GM21529 (cell line): ENCODE results near the gene SPATA24.
A peak's percentile ranks its signal among the peaks of the same experiment; 100 is the strongest.
"Not testable (repeated sequence)": the region's sequence is repeated elsewhere in the genome, so short reads cannot be mapped to it uniquely, and the experiment has no call there.

Experiments
- ATAC-seq: cut with Tn5 transposase; IDR thresholded peaks from one replicate; pipeline ENCODE4 v1.9.1; 2021; ENCODE audit not compliant: unreplicated experiment

SPATA24 gene

DNA sequence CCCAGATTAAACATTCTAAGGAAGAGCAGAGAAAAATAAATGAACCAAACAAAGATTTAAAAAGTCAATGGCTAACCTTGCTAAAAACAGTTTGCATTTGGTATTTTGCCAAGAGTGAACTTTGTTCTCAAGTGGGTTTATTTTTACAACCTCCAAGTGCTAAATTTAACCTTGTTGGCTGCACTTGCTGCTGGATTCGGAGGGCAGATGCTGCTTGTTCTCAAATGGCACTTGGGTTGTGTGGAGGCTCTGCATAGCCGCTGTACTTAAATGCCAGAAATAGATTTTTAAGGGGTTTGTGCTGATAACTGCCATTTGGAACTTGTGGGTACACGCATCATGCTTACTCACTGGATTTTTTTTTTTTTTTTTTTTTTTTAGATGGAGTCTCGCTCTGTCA, 13.3 kb upstream of the SPATA24 start:
- no peak for ATAC-seq

- no peak for ATAC-seq
Measured at GRCh38 chr5:139416651-139417050, 12.8 kb upstream of the SPATA24 start.

GRCh38 chr5:139415869-139416268, 12.0 kb upstream of the SPATA24 start:
- ATAC-seq = no peak

GRCh38 chr5:139415221-139415861, 11.5 kb upstream of the SPATA24 start:
- no peak for ATAC-seq

- ATAC-seq = no peak
Measured at GRCh38 chr5:139414581-139415130, 10.8 kb upstream of the SPATA24 start.

DNA sequence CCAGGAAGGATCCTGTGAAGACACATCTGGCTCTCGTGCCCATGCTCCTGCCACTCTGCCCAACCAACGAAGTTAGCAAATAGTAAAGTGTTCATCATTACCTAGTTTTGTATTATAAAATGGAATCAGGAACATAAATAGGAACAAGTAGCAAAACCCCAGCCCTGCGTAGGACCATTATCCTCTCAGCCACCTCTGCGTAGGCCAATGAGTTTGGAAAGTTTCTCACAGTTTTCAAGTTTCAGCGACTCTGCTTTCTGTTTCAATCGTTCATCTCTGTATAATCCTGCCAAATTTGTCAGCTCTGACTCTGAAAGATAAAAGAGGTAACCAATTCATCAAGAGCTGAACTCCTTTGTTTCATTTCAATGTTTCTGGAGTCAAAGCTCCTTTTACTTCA, 10.1 kb upstream of the SPATA24 start:
- ATAC-seq = no peak

GRCh38 chr5:139413153-139413552, 9.3 kb upstream of the SPATA24 start:
- no peak for ATAC-seq

- no peak for ATAC-seq
Measured at GRCh38 chr5:139410993-139411828, 7.3 kb upstream of the SPATA24 start.

DNA sequence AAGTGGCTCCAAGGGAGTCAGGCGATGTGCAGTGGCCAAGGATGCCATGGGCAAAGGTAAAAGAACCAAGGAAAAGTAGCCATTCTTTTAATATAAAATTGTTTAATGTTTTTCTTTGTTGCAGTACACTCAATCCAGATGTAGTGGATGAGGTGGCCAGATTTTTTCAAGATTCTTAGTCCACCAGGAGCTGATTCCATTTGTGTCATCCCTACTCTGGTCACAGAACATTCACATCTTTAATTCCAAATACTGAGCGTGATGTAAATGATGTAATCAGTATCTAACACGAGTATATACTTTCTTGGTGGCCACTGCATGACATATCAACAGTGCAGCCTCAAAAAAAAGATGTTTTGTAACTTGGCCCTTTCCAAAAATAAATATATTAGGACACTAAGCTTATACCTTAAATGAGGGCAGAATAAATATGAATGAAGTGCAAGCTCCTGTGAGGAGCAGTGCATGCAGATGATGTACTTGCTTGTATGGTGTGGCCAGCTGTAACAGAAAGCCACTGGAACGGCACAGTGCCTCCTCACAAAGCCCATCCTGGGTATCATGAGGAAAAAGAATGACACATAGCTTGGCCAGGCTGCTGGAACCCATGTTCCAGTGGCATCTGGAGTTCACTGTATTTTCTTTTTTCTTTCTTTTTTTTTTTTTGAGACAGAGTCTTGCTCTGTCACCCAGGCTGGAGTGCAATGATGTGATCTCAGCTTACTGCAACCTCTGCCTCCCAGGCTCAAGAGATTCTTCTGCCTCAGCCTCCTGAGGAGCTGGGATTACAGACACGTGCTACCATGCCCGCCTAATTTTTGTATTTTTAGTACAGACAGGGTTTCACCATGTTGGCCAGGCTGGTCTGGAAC, 6.5 kb upstream of the SPATA24 start:
- ATAC-seq = no peak

GRCh38 chr5:139409116-139409515, 5.2 kb upstream of the SPATA24 start:
- ATAC-seq = not testable (repeated sequence)

GRCh38 chr5:139408191-139408590, 4.3 kb upstream of the SPATA24 start:
- no peak for ATAC-seq

- ATAC-seq = no peak
Measured at GRCh38 chr5:139407517-139407916, 3.6 kb upstream of the SPATA24 start.

DNA sequence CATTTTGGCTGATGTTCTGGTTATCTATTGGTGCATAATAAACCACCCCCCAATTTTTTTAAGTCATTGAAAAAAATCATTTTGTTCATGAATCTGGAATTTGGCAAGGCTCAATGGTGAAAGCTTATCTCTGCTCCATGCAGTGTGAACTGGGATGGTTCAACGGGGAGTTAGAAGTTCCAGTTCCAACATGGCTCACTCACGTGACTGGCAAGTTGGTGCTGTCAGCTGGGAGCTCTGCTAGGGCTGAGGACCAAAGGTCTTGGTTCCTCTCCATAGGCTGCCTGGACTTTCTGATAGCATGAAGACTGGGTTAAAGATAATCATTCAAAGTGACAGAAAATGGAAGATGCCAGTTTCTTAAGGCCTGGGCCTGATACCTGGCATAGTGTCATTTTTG, 3.1 kb upstream of the SPATA24 start:
- no peak for ATAC-seq

DNA sequence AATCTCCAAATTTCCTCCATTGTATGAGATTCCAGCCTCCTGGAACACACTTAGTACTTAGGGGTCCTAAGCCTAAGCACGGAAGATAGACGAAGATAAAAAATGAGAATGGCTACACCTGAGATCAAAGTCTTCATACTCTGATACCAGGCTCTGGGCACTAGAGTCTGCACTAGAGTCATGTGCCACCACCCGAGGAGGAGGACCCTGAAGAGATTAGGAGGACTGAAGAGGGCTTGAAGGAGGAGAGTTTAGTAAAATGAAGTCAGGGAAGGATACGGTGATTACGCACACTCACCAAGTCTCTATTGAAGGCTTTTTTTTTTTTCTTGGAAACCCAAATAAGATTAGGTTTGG, 573 bp upstream of the SPATA24 start:
- no peak for ATAC-seq

- ATAC-seq = no peak
Measured at GRCh38 chr5:139403418-139403786, 487 bp downstream of the SPATA24 start.

GRCh38 chr5:139402561-139403158, 1.2 kb downstream of the SPATA24 start:
- ATAC-seq = no peak

DNA sequence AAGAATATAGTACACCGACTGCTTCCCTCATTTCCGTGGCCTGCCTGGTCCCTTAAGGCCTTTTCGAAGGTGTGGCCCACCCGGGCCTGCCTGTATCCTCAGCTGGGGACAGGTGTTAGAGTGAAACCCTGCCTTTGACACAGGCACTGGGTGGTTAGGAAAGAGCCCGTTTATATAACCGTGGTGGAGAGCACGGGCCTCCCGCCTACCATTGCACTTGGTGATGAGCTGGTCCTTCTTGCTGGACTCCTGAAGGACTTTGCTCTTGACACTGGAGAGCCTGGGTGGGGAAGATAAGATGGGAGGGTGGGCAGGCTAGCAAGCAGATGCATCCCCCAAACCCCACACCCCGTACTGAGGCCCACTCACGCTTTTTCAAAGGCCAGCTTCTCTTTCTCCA, 2.3 kb downstream of the SPATA24 start:
- ATAC-seq = no peak

DNA sequence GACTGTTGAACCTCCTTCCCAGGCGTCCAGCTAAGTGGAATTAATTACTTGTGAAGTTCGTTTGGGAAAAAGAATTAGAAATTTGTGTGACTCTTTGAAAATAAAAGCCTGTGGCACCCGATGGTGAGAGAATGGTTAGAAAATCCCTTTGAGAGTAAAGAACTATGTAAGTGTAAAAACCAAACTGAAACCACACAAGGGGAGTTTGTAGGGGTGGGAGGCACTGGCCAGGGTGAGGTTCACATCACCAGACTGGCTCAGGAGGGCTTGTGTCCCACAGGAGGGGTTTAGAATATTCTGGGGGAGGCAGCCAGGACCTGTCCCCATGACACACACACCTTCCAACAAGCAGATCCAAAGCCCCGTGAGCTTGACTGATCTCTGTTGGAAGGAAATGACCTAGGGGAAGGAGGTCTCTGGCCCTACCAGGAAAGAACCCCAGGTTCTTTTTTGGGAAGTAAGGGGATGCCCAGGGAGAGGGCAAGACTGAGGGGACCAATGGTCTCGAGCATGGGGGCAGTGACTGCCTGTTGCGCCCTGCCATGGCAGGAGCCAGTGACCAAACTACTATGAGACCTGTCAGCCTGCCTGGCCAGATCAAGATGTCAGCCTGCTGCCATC, 4.3 kb downstream of the SPATA24 start:
- peak; percentile 24 for ATAC-seq

- ATAC-seq = no peak
Measured at GRCh38 chr5:139397921-139398320, 6.0 kb downstream of the SPATA24 start.

DNA sequence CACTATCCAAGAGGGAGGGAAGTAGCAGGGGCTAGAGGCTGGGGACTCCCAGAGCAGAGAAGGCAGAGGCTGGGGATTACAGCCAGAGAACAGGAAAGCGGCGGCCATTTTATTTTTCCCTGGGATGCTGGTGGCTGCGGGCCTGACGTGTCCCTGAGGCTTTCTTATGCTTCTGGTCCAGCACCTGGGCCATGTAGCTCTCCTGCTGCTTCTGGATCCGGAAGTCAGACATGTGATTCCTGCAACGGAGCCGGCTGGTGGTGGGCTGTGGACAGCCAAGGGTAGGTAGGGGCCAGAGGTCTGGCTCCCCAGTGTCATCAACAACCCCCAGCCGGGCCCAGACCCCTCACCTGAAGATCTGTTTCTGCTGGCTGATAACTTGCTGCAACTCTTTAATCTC, 7.2 kb downstream of the SPATA24 start:
- no peak for ATAC-seq
